AG09319 (cell line): ENCODE measurements around the gene ANLN.

ENCODE experiments used
- DNase-seq: peaks from one replicate; pipeline ENCODE4 v3.0.0-alpha.2; 2010; ENCODE audit warnings: low read depth; ENCODE audit errors: extremely low read depth
- CTCF ChIP-seq: IDR thresholded peaks from 2 replicates; pipeline ENCODE4 v1.5.1; 2011; ENCODE audit warnings: low read depth, mild to moderate bottlenecking, inconsistent platforms, low read length, moderate library complexity

Gene ANLN

GRCh38 chr7:36404639-36405408 is 15.2 kb downstream of the ANLN start:
- TF ChIP-seq CTCF: no peak
- DNase-seq: no peak

DNA sequence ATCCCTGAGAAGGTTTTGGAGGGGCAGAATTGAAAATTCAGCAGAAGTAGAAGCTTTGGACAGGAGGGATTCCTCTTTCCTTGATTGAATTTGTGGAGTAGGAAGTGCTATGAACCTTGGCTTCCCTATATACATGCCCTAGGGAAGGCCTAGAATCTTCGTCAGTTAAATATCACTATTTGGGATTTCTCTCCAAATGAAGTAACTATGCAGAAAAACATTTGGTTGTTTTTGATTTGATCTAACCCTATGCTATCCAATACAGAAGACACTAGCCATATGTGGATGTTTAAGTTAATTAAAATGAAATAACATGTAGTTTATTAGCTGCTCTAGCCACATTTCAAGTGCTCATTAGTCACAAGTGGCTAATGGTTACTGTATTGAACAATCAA is 15.7 kb downstream of the ANLN start:
- TF ChIP-seq CTCF: no peak
- no peak for DNase-seq

DNA sequence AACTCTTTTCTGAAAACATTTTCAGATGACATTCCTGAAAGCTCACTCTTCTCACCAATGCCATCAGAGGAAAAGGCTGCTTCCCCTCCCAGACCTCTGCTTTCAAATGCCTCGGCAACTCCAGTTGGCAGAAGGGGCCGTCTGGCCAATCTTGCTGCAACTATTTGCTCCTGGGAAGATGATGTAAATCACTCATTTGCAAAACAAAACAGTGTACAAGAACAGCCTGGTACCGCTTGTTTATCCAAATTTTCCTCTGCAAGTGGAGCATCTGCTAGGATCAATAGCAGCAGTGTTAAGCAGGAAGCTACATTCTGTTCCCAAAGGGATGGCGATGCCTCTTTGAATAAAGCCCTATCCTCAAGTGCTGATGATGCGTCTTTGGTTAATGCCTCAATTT is 16.5 kb downstream of the ANLN start:
- no peak for DNase-seq
- TF ChIP-seq CTCF: no peak

DNA sequence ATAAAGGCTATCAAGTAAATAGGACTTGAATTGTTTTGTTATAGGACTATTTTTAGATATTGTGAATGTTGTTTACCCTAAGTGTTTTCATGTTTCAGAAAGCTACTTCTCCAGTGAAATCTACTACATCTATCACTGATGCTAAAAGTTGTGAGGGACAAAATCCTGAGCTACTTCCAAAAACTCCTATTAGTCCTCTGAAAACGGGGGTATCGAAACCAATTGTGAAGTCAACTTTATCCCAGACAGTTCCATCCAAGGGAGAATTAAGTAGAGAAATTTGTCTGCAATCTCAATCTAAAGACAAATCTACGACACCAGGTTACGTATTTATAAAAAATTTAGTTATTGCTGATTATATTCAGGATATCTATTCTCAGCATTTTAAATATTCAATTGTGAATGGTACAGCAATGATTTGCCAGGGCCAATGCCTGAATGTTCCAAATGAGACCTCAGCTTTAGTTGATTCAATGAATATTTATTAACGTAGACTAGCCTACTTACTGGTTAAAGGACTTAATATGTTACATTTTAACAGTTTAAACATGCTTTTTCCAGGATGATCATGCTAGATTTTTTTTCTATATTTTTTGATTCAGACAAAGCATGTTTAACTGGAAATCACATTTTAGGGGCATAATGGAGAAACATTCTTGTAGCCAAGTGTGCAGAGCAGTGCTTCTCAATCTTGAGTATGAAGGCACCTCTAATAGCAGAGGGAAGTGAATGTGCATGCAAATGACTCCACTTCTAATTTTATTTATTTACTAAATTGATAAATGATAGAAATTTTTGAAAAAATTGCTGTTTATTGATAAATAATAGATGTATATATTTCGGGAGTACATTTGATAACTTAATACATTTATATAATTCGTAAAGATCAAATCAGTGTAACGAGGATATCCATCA is 18.2 kb downstream of the ANLN start:
- no peak for TF ChIP-seq CTCF
- DNase-seq: no peak

GRCh38 chr7:36408589-36408988 is 18.9 kb downstream of the ANLN start:
- no peak for DNase-seq
- TF ChIP-seq CTCF: no peak

- no peak for TF ChIP-seq CTCF
- DNase-seq: no peak
Measured at GRCh38 chr7:36409180-36409579, 19.5 kb downstream of the ANLN start.

- no peak for DNase-seq
- no peak for TF ChIP-seq CTCF
Measured at GRCh38 chr7:36415144-36415543, 25.5 kb downstream of the ANLN start.
